CD14-positive monocyte (primary cell): ENCODE measurements around the gene EDC3. TPM values are rescaled to one million over a fixed set of nuclear protein-coding genes. Genes with fewer than 3 reads are reported as not detected.

Experiments
- DNase-seq, 3 donors: peaks; one replicate each; pipeline ENCODE4 v3.0.0-alpha.2; 2011 to 2022
- H2AFZ ChIP-seq: 2 replicates; pipeline ENCODE4 v1.6.0; 2012; ENCODE audit warnings: mild to moderate bottlenecking, low read depth, low read length, inconsistent platforms; ENCODE audit not compliant: insufficient read depth, poor library complexity, severe bottlenecking
- H3K27ac ChIP-seq, 2 donors: 1 replicate in 1 of 2; 2 replicates in 1 of 2; pipeline ENCODE4 v1.5.1; 2012 to 2013; ENCODE audit warnings: low read length in 2 of 2, control low read depth in 1 of 2, inconsistent platforms in 1 of 2, low read depth in 1 of 2, mild to moderate bottlenecking in 1 of 2
- H3K27me3 ChIP-seq, 2 donors: one replicate each; pipeline versions ENCODE4 v1.6.0 to v1.6.1; 2011 to 2013; ENCODE audit warnings: low read length in 2 of 2; ENCODE audit not compliant: control insufficient read depth in 2 of 2, insufficient read depth in 2 of 2
- H3K36me3 ChIP-seq, 2 donors: replicated peaks in 1 of 2; 1 replicate in 1 of 2; 2 replicates in 1 of 2; pipeline versions ENCODE4 v1.5.1 to v1.6.1; 2012 to 2013; ENCODE audit warnings: low read length in 2 of 2, control low read depth in 1 of 2, inconsistent platforms in 1 of 2, mild to moderate bottlenecking in 1 of 2; ENCODE audit not compliant: insufficient read depth in 2 of 2, control insufficient read depth in 1 of 2
- H3K4me1 ChIP-seq, 2 donors: 1 replicate in 1 of 2; 2 replicates in 1 of 2; pipeline versions ENCODE4 v1.5.1 to v1.6.1; 2012 to 2013; ENCODE audit warnings: low read length in 2 of 2, control low read depth in 1 of 2, inconsistent platforms in 1 of 2, mild to moderate bottlenecking in 1 of 2, moderate library complexity in 1 of 2; ENCODE audit not compliant: insufficient read depth in 2 of 2, control insufficient read depth in 1 of 2
- H3K4me2 ChIP-seq: replicated peaks from 2 replicates; pipeline ENCODE3; 2012; ENCODE audit warnings: low read length, moderate library complexity, mild to moderate bottlenecking; ENCODE audit not compliant: poor library complexity, severe bottlenecking; ENCODE audit errors: extremely low read depth
- H3K4me3 ChIP-seq, 3 experiments: fragments of 200-600 bp in 1 of 3; sonication (generic) in 1 of 3; replicated peaks in 1 of 3; 1 replicate in 2 of 3; 2 replicates in 1 of 3; pipeline ENCODE4 v1.5.1; 2011 to 2013; ENCODE audit warnings: low read length in 3 of 3, mild to moderate bottlenecking in 3 of 3, control low read depth in 2 of 3, low read depth in 2 of 3, inconsistent platforms in 1 of 3, moderate library complexity in 1 of 3
- H3K79me2 ChIP-seq: 2 replicates; pipeline ENCODE4 v1.6.0; 2012; ENCODE audit warnings: mild to moderate bottlenecking, control low read depth, inconsistent platforms, low read length, moderate library complexity; ENCODE audit not compliant: insufficient read depth
- H3K9ac ChIP-seq: 2 replicates; pipeline ENCODE4 v1.6.0; 2017; ENCODE audit warnings: low read length, mild to moderate bottlenecking; ENCODE audit not compliant: insufficient read depth, poor library complexity, severe bottlenecking
- H3K9me3 ChIP-seq, 2 donors: replicated peaks in 1 of 2; 1 replicate in 1 of 2; 2 replicates in 1 of 2; pipeline versions ENCODE4 v1.5.1 to v1.6.1; 2012 to 2013; ENCODE audit warnings: low read length in 2 of 2, control low read depth in 1 of 2; ENCODE audit not compliant: control insufficient read depth in 1 of 2, insufficient read depth in 1 of 2
- H4K20me1 ChIP-seq: 2 replicates; pipeline ENCODE4 v1.6.0; 2012; ENCODE audit warnings: mild to moderate bottlenecking, low read length, control low read depth, moderate library complexity; ENCODE audit not compliant: insufficient read depth
- H3K27ac Mint-ChIP-seq, 7 donors: one replicate each; pipeline ENCODE4 v1.8.0; 2020; ENCODE audit warnings: mild to moderate bottlenecking in 7 of 7, mixed read lengths in 7 of 7, moderate library complexity in 6 of 7, inconsistent platforms in 2 of 7
- H3K27me3 Mint-ChIP-seq, 3 donors: one replicate each; pipeline ENCODE4 v1.8.0; 2021 to 2022; ENCODE audit warnings: low read depth in 3 of 3, mild to moderate bottlenecking in 3 of 3, mixed read lengths in 3 of 3, moderate library complexity in 3 of 3, inconsistent platforms in 1 of 3
- H3K36me3 Mint-ChIP-seq, 2 donors: one replicate each; pipeline ENCODE4 v1.8.0; 2020; ENCODE audit warnings: mixed read lengths in 2 of 2, inconsistent platforms in 1 of 2, mild to moderate bottlenecking in 1 of 2
- H3K4me1 Mint-ChIP-seq: one replicate; pipeline ENCODE4 v1.8.0; 2020; ENCODE audit warnings: mild to moderate bottlenecking, mixed read lengths
- H3K4me3 Mint-ChIP-seq, 2 donors: one replicate each; pipeline ENCODE4 v1.8.0; 2020; ENCODE audit warnings: mild to moderate bottlenecking in 2 of 2, mixed read lengths in 2 of 2, moderate library complexity in 1 of 2
- H3K9me3 Mint-ChIP-seq, 7 donors: one replicate each; pipeline ENCODE4 v1.8.0; 2020 to 2022; ENCODE audit warnings: mixed read lengths in 7 of 7, mild to moderate bottlenecking in 6 of 7, moderate library complexity in 6 of 7, inconsistent platforms in 2 of 7
- CTCF ChIP-seq: fragments of 200-600 bp; IDR thresholded peaks from one replicate; pipeline ENCODE4 v1.8.0; 2022; ENCODE audit warnings: antibody characterized with exemption, mild to moderate bottlenecking
- WGBS: methylation state at CpG from one replicate; pipeline ENCODE4 v1.1.5; 2013; ENCODE audit warnings: missing lambda C conversion rate; ENCODE audit not compliant: insufficient coverage; 5-methylcytosine and 5-hydroxymethylcytosine counted together
- intact Hi-C, 2 donors: fragments of 100-400 bp; cut with micrococcal nuclease; formaldehyde crosslinking; loops; one replicate each; pipeline versions ENCODE4 v1.15.0 to v1.15.1; 2023
- polyA plus RNA-seq, 3 donors: library from polyadenylated mRNA; depleted of rRNA in 1 of 3; unstranded in 2 of 3; stranded (reverse) in 1 of 3; fragments of 300-500 nt in 2 of 3; fragments of >200 nt in 1 of 3; fragmentation: Illumina TruSeq in 2 of 3; gene quantifications; 1 replicate in 2 of 3; 2 replicates in 1 of 3; pipeline ENCODE4 v1.2.3, GENCODE V29; 2012 to 2021

The EDC3 gene
- polyA plus RNA-seq, 3 donors, result 10.0 to 14.9 (median 10.5) TPM

DNA sequence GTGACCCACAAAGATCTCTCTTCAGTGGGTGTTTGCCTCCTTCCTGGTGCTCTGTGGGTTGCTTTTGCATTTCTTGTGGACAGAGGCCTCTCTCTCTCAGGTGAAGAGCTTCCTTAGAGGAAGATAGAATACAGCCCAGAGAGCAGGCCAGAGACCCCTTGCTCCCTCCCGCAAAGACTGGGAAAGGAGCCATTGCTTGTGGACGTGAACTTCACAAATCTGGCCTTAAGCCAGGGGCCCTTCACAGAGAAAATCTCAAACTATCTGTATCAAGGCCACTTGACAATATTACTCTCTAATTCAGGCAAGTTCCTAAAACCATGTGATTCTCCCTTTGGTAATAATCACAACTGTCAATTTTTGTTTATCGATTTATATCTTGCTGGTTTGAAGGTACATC is 110.6 kb downstream of the EDC3 start:
- no peak overlapping the region for H3K9ac ChIP-seq
- no peak overlapping the region for H3K4me3 ChIP-seq
- no peaks in the 10 kb centered on the region for H3K79me2 ChIP-seq
- no peak overlapping the region for H3K27ac Mint-ChIP-seq
- no peak overlapping the region for H3K4me2 ChIP-seq
- H3K4me1 ChIP-seq, result peaks cover 21% of the 10 kb centered on the region in 2 donors
- H3K9me3 Mint-ChIP-seq, result no peaks in the 10 kb centered on the region
- H3K36me3 Mint-ChIP-seq, result peaks cover 65 to 79% of the 10 kb centered on the region in 2 donors
- peaks cover 0 to 2% (median 0%) of the 10 kb centered on the region in 3 donors for H3K27me3 Mint-ChIP-seq
- peaks cover 41 to 75% of the 10 kb centered on the region in 2 donors for H3K36me3 ChIP-seq
- no peaks in the 10 kb centered on the region for H3K27me3 ChIP-seq
- no peak for TF ChIP-seq CTCF
- WGBS, result 52% methylated on average over 2 of the region's 3 CpGs
- H3K4me3 Mint-ChIP-seq, result no peak overlapping the region
- peaks cover 21% of the 10 kb centered on the region for H3K4me1 Mint-ChIP-seq
- H3K27ac ChIP-seq, result no peak overlapping the region
- H4K20me1 ChIP-seq, result peaks cover 9% of the 10 kb centered on the region
- no peaks in the 10 kb centered on the region for H3K9me3 ChIP-seq
- H2AFZ ChIP-seq, result no peak overlapping the region
- intact Hi-C loops, result no loop called here
- no peak for DNase-seq

- intact Hi-C loops, result no loop called here
- H3K4me1 ChIP-seq, result peaks cover 17 to 18% of the 10 kb centered on the region in 2 donors
- H3K36me3 Mint-ChIP-seq, result peaks cover 65 to 79% of the 10 kb centered on the region in 2 donors
- DNase-seq, result no peak
- no peaks in the 10 kb centered on the region for H3K9me3 Mint-ChIP-seq
- no peaks in the 10 kb centered on the region for H3K9me3 ChIP-seq
- no peak overlapping the region for H3K9ac ChIP-seq
- peaks cover 0 to 2% (median 0%) of the 10 kb centered on the region in 3 donors for H3K27me3 Mint-ChIP-seq
- H4K20me1 ChIP-seq, result peaks cover 9% of the 10 kb centered on the region
- H3K4me1 Mint-ChIP-seq, result peaks cover 18% of the 10 kb centered on the region
- no peaks in the 10 kb centered on the region for H3K27me3 ChIP-seq
- 55% methylated on average over 3 of the region's 4 CpGs for WGBS
- peak overlapping the region in 2 of 7 donors; percentile 26 to 75 for H3K27ac Mint-ChIP-seq
- H3K79me2 ChIP-seq, result no peaks in the 10 kb centered on the region
- H3K4me3 Mint-ChIP-seq, result no peak overlapping the region
- H3K4me2 ChIP-seq, result no peak overlapping the region
- H2AFZ ChIP-seq, result no peak overlapping the region
- H3K4me3 ChIP-seq, result no peak overlapping the region
- peaks cover 41 to 75% of the 10 kb centered on the region in 2 donors for H3K36me3 ChIP-seq
- no peak for TF ChIP-seq CTCF
- no peak overlapping the region for H3K27ac ChIP-seq
These were observed 111.0 kb downstream of the EDC3 start for GRCh38 chr15:74584779-74585178.
